Adrenal gland (tissue), 12 donors: ENCODE data around the gene TAF1L. TPM values are rescaled to one million over a fixed set of nuclear protein-coding genes. Genes with fewer than 3 reads are reported as not detected.

Source experiments
- DNase-seq, 7 donors: peaks; one replicate each; pipeline ENCODE4 v3.0.0-alpha.2; 2019 to 2020
- H3K27ac ChIP-seq, 5 donors: fragments of 200-600 bp; sonication (generic) in 4 of 5; 1 replicate in 3 of 5; 2 replicates in 2 of 5; pipeline versions ENCODE4 v1.5.1 to v1.8.0; 2016 to 2020; ENCODE audit warnings: mild to moderate bottlenecking in 1 of 5
- H3K27me3 ChIP-seq: fragments of 200-600 bp; 2 replicates; pipeline ENCODE4 v1.8.0; 2021
- H3K36me3 ChIP-seq, 2 donors: fragments of 200-600 bp; replicated peaks in 1 of 2; 1 replicate in 1 of 2; 2 replicates in 1 of 2; pipeline versions ENCODE4 v1.5.1 to v1.8.0; 2018 to 2022
- H3K4me1 ChIP-seq, 2 donors: fragments of 200-600 bp; replicated peaks in 1 of 2; 1 replicate in 1 of 2; 2 replicates in 1 of 2; pipeline versions ENCODE4 v1.5.1 to v1.8.0; 2018 to 2021
- H3K4me3 ChIP-seq, 4 donors: fragments of 200-600 bp; sonication (generic) in 3 of 4; one replicate each; pipeline ENCODE4 v1.5.1; 2016 to 2018
- H3K9me3 ChIP-seq, 3 donors: fragments of 200-600 bp; sonication (generic) in 1 of 3; replicated peaks in 1 of 3; 1 replicate in 2 of 3; 2 replicates in 1 of 3; pipeline versions ENCODE4 v1.5.1 to v1.8.0; 2016 to 2021
- CTCF ChIP-seq, 6 experiments: fragments of 450-650 bp in 4 of 6; fragments of 200-600 bp in 2 of 6; sonication (generic) in 1 of 6; IDR thresholded peaks; 1 replicate in 5 of 6; 2 replicates in 1 of 6; pipeline versions ENCODE4 v1.5.1 to v1.8.0; 2016 to 2021; ENCODE audit warnings: antibody characterized with exemption in 6 of 6, mild to moderate bottlenecking in 2 of 6, moderate library complexity in 1 of 6
- POLR2A ChIP-seq, 2 donors: fragments of 450-650 bp; IDR thresholded peaks; one replicate each; pipeline ENCODE4 v1.6.1; 2017; ENCODE audit warnings: antibody characterized with exemption in 2 of 2, mild to moderate bottlenecking in 2 of 2, moderate library complexity in 1 of 2
- WGBS, 4 donors: extraction: QIAGEN DNeasy Blood & Tissue Kit in 2 of 4; methylation state at CpG; one replicate each; pipeline versions ENCODE4 v1.1.5 to v1.1.7; 2013 to 2017; 5-methylcytosine and 5-hydroxymethylcytosine counted together
- intact Hi-C, 2 donors: fragments of 100-400 bp; cut with DNase I; formaldehyde crosslinking; loops; one replicate each; pipeline versions ENCODE4 v1.14.1 to v1.15.0; 2022 to 2023
- polyA plus RNA-seq, 3 donors: library from polyadenylated mRNA; stranded (reverse); fragments of 200-250 nt in 2 of 3; fragments of 350-450 nt in 1 of 3; fragmentation: Illumina TruSeq in 1 of 3; extraction: RNeasy Lipid Tissue Mini Kit (QIAGEN cat#74804) in 1 of 3; gene quantifications; one replicate each; pipeline ENCODE4 v1.2.3, GENCODE V29; 2013 to 2014
- total RNA-seq, 9 donors: library from RNA; depleted of rRNA in 4 of 9; stranded (reverse); fragments of >200 nt in 4 of 9; fragments of 120-200 nt in 1 of 9; fragmentation: NEBNext Ultra II Directional in 1 of 9; extraction: Animal tissue kit (Norgen Biotek cat#: 25700) in 1 of 9; gene quantifications; one replicate each; pipeline versions ENCODE4 v1.1.0 to v1.2.4, GENCODE V29; 2013 to 2023
- donor health status: healthy with polysubstance abuse.
- donor health status: Bipolar disorder and iron deficiency.
- donor health status: DM: yes; HTN: yes; CAD: no.
- donor health status: DM: no; HTN: no; CAD: no.
- donor health status: DM: no; HTN: no; CAD: no.
- donor health status: DM: yes; HTN: yes; CAD: no.

The TAF1L gene
- total and polyA plus RNA-seq, 12 donors: 0.04 TPM; not detected in 11

- no peaks in the 10 kb centered on the region for H3K4me1 ChIP-seq
- no peaks in the 10 kb centered on the region for H3K36me3 ChIP-seq
- DNase-seq: no peak
- TF ChIP-seq POLR2A (IDR thresholded peaks at IDR 0.05): no peak
- TF ChIP-seq CTCF (IDR thresholded peaks at IDR 0.05): no peak
- H3K27ac ChIP-seq: no peak overlapping the region
- H3K4me3 ChIP-seq: no peak overlapping the region
- H3K27me3 ChIP-seq: no peaks in the 10 kb centered on the region
- intact Hi-C loops: no loop called here
- no peaks in the 10 kb centered on the region for H3K9me3 ChIP-seq
Observed at GRCh38 chr9:32587901-32588300, 47.6 kb downstream of the TAF1L start.

DNA sequence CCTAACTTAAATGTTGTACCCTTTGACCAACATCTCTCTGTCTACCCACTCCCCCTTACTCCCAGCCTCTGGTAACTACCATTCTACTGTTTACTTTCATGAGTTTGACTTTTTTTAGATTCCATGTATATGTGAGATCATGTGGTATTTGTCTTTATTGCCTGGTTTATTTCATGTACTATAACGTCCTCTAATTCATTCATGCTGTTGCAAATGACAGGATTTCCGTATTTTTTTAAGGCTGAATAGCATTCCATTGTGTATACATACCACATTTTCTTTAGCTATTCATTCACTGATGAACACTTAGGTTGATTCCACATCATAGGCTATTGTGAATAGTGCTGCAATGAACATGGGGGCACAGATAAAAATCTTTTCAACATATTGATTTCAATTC is 50.7 kb downstream of the TAF1L start:
- H3K27ac ChIP-seq: no peak overlapping the region
- intact Hi-C loops: loop anchor here (5.0 kb wide), 2 partner anchors 383 to 388 kb away; no protein-coding TSS in a partner anchor
- TF ChIP-seq CTCF (IDR thresholded peaks at IDR 0.05) (no peak), POLR2A (IDR thresholded peaks at IDR 0.05) (no peak)
- no peaks in the 10 kb centered on the region for H3K36me3 ChIP-seq
- H3K27me3 ChIP-seq: no peaks in the 10 kb centered on the region
- 28 to 41% (median 34%) methylated on average over 2 of the region's 2 CpGs for WGBS, 4 donors
- H3K4me1 ChIP-seq: no peaks in the 10 kb centered on the region
- no peak for DNase-seq
- H3K9me3 ChIP-seq: no peaks in the 10 kb centered on the region
- no peak overlapping the region for H3K4me3 ChIP-seq

DNA sequence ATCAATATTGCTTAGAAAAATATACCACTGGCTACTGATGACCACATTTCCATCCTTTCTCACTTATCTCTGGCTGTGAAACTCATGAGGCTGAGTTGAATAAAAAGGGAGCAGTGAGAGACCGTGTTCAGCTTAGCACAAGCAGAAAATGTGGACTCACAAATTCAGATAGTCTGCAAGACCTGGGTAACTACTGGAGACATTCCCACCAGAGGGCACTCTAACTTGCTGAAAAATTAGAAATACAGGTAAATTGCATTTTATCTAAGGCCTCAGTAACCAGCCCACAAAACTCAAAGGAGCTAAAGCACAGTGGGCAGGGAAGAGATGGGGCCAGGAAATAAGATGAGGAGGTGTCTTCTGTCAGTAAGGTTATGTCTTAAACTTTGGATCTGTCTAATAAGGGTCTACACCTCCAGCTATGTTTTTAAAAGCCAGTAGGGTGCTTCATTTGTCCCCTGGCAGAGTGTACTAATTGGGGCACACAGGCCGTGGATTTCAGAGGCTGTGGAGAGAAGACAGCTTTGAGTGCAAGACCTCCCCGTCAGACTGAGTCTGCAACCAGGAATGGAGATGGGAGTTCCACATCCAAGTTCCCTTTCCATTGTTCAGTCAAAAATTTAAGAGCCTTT is 53.8 kb downstream of the TAF1L start:
- intact Hi-C loops: loop anchor here (5.0 kb wide), 2 partner anchors 386 to 391 kb away; no protein-coding TSS in a partner anchor
- Histone ChIP-seq H3K36me3 (no peaks in the 10 kb centered on the region), H3K27ac (no peak overlapping the region), H3K9me3 (no peaks in the 10 kb centered on the region), H3K4me3 (no peak overlapping the region), H3K4me1 (no peaks in the 10 kb centered on the region), H3K27me3 (no peaks in the 10 kb centered on the region)
- peak; percentile 12 to 49 (median 36) for TF ChIP-seq CTCF (IDR thresholded peaks at IDR 0.05)
- no peak for TF ChIP-seq POLR2A (IDR thresholded peaks at IDR 0.05)
- peak in 5 of 7 donors; percentile 29 to 67 (median 45) for DNase-seq
- 25 to 32% (median 29%) methylated on average over 3 of the region's 3 CpGs for WGBS, 4 donors

DNA sequence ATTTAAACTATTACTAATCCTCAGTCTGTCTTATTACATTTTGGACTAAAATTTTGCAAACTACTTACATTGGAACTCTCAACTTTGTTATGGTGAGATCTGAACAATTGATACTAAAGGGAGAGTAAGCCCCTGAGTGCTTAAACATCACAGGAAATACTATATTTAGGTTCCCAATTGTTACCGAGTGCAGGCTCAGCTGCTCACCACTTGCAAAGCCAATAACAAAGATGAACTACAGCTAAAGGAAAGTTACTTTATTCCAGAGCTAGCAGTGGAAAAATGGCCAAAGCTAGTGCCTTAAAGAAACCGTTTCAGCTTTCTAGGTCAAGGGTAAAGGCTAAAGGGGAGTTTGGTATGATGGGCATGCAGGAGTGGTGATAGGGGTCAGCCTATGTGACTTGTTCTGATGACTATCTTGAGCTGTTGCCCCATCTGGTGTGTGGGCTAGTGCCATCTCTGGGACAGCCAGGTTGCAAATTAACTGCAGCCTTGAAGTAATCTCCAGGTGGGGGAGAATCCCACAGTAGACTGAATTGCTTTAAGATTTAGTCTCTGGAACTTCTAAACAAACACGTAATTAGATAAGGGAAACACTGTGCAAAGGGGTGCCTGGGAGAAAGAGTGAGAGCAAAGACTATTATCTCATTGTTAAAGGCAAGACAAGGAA is 54.7 kb downstream of the TAF1L start:
- no peak overlapping the region for H3K27ac ChIP-seq
- no peaks in the 10 kb centered on the region for H3K4me1 ChIP-seq
- DNase-seq: no peak
- H3K4me3 ChIP-seq: no peak overlapping the region
- TF ChIP-seq POLR2A (IDR thresholded peaks at IDR 0.05) (no peak), CTCF (IDR thresholded peaks at IDR 0.05) (no peak)
- no peaks in the 10 kb centered on the region for H3K9me3 ChIP-seq
- 11 to 15% (median 12%) methylated on average over 3 of the region's 3 CpGs for WGBS, 4 donors
- no peaks in the 10 kb centered on the region for H3K27me3 ChIP-seq
- H3K36me3 ChIP-seq: no peaks in the 10 kb centered on the region
- intact Hi-C loops: loop anchor here (5.0 kb wide), 2 partner anchors 387 to 392 kb away; no protein-coding TSS in a partner anchor
